Measurements from ENCODE around the gene GRWD1. TPM values are rescaled to one million over a fixed set of nuclear protein-coding genes. Genes with fewer than 3 reads are reported as not detected.

GRWD1 gene
- 10 to 100 TPM; 25.6 to 27.1 TPM for total RNA-seq

DNA sequence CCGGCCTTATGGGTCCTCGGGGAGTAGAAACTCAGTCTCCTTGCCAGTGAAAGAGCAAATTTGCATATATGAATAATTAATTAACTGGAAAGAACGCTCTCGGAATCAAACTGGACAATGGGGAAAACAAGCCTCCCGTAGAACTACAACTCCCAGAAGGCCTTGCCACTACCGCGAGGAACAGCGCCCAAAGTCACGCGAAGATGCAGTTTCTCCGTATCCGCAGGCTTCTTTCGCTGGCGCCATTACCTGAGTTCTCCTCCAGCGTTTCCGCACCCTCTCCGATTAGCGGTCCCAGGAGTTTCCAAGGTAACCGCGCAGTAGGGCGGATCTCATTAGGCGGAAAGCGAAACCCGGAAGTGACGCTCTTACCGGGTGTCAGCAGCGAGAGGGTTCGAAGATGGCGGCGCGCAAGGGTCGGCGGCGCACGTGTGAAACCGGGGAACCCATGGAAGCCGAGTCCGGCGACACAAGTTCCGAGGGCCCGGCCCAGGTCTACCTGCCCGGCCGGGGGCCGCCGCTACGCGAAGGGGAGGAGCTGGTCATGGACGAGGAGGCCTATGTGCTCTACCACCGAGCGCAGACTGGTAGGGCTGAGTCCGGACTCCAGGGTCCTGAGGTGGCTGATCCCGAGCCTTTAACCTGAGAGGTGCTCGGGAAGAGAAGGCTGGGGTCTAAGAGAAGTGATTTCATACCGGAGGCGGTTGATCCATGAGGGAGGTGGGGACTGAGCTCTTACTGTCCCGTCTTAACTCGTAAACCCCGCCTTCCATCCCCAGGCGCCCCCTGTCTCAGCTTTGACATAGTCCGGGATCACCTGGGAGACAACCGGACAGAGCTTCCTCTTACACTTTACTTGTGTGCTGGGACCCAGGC is at the start of gene GRWD1:
GRWD1 (plus strand) TSS at position 378 of the 876 bp plus-strand sequence; CDS start at position 401, 23 bp downstream.
- POLR2A ChIA-PET, result interaction anchor here (0.6 to 1.5 kb wide), 7 partner anchors 24 to 1270 kb away, joined by 3 to 6 read pairs (median 3); partner anchors contain the start of genes SYNGR4 and TMEM143
- Mint-ChIP-seq H3K4me1 (peaks cover 42% of the 10 kb centered on the region), H3K4me3 (peak within 1 kb of the TSS; percentile 83), H3K27ac (peak within 1 kb of the TSS; percentile 83), H3K9me3 (no peaks in the 10 kb centered on the region), H3K36me3 (ENCODE audit: low read depth) (peaks cover 19% of the 10 kb centered on the region), H3K27me3 (peaks cover 24% of the 10 kb centered on the region)
- DNase-seq, result peak; percentile 96
- CTCF ChIA-PET, result interaction anchor here (0.7 to 1.6 kb wide), 6 partner anchors 9 to 125 kb away, joined by 3 to 8 read pairs (median 4); partner anchors contain the start of gene KDELR1

DNA sequence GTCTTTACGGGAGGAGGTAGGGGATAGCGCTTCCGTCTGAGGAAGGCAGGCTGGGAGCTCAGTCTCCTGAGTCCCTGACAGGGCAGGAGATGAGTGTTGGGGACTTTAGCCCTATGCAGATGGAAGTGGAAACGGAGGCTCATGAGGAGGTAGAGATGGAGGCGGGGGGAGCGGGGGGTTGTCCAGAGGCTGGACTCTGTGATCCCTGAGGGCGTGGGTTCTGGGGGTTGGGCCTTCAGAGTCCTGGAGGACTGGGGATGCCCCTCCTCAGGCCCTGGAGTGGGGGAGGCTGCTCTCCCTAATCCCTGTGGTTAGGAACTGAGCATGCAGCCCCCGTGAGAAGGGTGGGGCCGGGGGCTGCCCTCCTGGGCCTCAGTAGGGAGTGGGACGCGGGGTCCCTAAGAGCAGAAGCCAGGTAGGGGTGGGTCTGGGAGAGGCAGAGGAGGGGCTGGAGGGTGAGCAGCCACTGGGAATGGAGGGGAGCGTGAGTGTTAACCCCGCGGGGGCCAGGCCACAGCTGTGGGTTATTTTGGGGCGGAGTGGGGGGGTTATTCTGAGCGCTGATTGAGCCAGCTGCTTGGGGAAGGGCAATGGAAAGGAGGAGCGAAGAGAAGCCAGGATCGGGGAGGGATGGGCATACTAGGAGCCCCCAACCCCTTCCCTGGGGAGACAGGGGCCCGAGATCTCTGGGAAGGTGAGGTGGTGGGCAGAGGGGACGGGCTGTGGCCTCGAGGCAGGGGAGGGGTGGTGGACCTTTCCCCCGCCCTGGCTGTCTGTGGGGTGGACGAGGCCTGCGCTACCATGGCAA is 49.6 kb upstream of the GRWD1 start:
- Mint-ChIP-seq H3K36me3 (ENCODE audit: low read depth) (peaks cover 9% of the 10 kb centered on the region), H3K4me3 (no peak overlapping the region), H3K27ac (no peak overlapping the region), H3K9me3 (peaks cover 2% of the 10 kb centered on the region), H3K4me1 (peaks cover 37% of the 10 kb centered on the region), H3K27me3 (peaks cover 51% of the 10 kb centered on the region)
- POLR2A ChIA-PET, result interaction anchor here (0.6 to 1.7 kb wide), 4 partner anchors 32 to 220 kb away, joined by 3 to 6 read pairs (median 4); partner anchors contain the start of genes GRWD1, SYNGR4 and TMEM143
- DNase-seq, result no peak
- CTCF ChIA-PET, result interaction anchor here (1.6 kb wide), 1 partner anchor 81 kb away, joined by 6 read pairs; no protein-coding TSS in a partner anchor

- Mint-ChIP-seq H3K27me3 (peaks cover 52% of the 10 kb centered on the region), H3K9me3 (peaks cover 2% of the 10 kb centered on the region), H3K36me3 (ENCODE audit: low read depth) (peaks cover 9% of the 10 kb centered on the region), H3K4me1 (peaks cover 38% of the 10 kb centered on the region), H3K27ac (no peak overlapping the region), H3K4me3 (no peak overlapping the region)
- DNase-seq, result no peak
- ChIA-PET CTCF (no interaction called here), POLR2A (no interaction called here)
Measured at GRCh38 chr19:48396824-48397176, 49.0 kb upstream of the GRWD1 start.

DNA sequence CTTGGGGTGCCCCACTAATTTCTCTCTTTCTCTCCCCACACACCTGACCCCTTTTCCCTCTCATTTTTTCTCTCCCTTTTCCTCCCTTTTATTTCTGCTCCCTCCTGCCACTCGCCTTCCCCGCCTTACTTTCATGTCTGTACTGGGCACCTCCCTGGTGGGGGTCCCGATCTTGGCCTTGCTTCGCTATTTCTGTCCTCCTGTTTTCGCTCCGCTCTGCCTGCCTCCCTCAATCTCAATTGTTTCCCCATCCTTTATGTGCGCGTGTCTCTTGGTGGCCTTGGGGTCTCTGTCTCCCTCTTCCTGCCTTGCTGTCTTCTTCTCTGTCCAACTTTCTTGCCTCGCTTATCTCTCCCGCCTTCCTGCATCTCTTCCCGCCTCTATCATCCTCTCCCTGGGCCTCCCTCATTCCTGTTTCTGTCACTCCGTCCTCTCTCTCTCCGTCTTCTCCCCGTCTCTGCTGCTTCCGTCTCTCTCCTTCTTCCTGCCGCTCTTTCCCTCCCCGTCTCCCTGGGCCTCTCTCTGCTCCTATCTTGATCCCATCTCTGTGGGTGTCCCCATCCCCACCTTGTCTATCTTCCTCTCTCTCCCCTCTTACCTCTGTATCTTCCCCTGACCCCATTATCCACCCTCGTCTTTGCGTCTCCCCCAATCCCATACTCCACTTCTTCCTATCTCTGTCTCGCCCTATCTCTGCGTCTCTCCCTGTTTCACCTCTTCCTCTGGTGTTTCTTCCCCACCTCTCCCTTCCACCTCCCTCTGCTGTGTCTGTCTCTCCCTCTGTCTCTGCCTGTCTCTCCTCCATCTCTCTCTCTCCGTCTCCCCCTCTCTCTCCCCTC is 48.3 kb upstream of the GRWD1 start:
- Mint-ChIP-seq H3K4me1 (peaks cover 40% of the 10 kb centered on the region), H3K4me3 (peak overlapping the region; percentile 89), H3K36me3 (ENCODE audit: low read depth) (peaks cover 9% of the 10 kb centered on the region), H3K9me3 (peaks cover 2% of the 10 kb centered on the region), H3K27me3 (peaks cover 50% of the 10 kb centered on the region), H3K27ac (peak overlapping the region; percentile 72)
- no peak for DNase-seq
- CTCF ChIA-PET, result no interaction called here
- POLR2A ChIA-PET, result no interaction called here

DNA sequence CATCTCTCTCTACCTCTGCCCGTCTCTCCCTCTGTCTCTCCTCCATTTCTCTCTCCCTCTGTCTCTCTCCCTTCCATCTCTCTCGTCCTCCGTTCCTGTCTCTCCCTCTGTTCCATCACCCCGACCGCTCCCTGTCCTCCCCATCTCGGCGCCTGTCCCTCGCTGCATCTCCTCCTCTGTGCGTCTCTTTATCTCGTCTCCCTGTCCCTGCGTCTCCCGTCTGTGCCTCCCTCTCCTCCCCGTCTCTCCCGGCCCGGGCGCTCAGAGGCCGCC is 47.7 kb upstream of the GRWD1 start:
- no peak for DNase-seq
- H3K4me1 Mint-ChIP-seq, result peaks cover 41% of the 10 kb centered on the region
- peaks cover 44% of the 10 kb centered on the region for H3K27me3 Mint-ChIP-seq
- peak overlapping the region; percentile 89 for H3K4me3 Mint-ChIP-seq
- POLR2A ChIA-PET, result interaction anchor here (0.9 kb wide), 1 partner anchor 48 kb away, joined by 3 read pairs; the partner anchor contains the start of gene GRWD1
- peak overlapping the region; percentile 72 for H3K27ac Mint-ChIP-seq
- H3K9me3 Mint-ChIP-seq, result peaks cover 2% of the 10 kb centered on the region
- H3K36me3 Mint-ChIP-seq (ENCODE audit: low read depth), result peaks cover 9% of the 10 kb centered on the region
- CTCF ChIA-PET, result no interaction called here

DNA sequence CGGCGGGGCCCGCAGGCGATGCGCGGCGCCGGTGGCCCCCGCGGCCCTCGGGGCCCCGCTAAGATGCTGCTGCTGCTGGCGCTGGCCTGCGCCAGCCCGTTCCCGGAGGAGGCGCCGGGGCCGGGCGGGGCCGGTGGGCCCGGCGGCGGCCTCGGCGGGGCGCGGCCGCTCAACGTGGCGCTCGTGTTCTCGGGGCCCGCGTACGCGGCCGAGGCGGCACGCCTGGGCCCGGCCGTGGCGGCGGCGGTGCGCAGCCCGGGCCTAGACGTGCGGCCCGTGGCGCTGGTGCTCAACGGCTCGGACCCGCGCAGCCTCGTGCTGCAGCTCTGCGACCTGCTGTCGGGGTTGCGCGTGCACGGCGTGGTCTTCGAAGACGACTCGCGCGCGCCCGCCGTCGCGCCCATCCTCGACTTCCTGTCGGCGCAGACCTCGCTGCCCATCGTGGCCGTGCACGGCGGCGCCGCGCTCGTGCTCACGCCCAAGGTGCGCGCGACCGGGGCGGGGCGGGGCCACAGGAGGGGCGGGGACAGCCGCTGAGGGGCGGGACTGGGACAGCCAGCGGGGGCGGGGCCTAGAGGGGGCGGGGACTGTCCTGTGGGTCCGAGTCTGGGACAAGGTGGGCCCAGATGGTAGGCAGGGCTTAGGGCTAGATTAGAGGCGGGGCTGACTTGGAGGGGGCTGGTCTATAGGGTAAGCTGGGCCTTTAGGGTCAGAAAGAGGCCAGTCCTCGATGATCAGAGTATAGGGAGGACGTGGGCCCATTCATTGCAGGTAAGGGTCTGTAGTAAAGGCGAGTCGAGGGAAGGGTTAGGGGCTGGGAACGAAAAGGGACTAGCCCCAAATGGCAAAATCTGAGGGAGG is 47.2 kb upstream of the GRWD1 start:
- ChIA-PET CTCF (interaction anchor here (0.6 to 3.8 kb wide), 2 partner anchors 7 to 218 kb away, joined by 3 to 21 read pairs; partner anchors contain the start of gene KDELR1), POLR2A (interaction anchor here (0.9 kb wide), 1 partner anchor 48 kb away, joined by 3 read pairs; the partner anchor contains the start of gene GRWD1)
- Mint-ChIP-seq H3K4me3 (peak overlapping the region; percentile 89), H3K36me3 (ENCODE audit: low read depth) (peaks cover 9% of the 10 kb centered on the region), H3K4me1 (peaks cover 44% of the 10 kb centered on the region), H3K27me3 (peaks cover 41% of the 10 kb centered on the region), H3K27ac (no peak overlapping the region), H3K9me3 (peaks cover 2% of the 10 kb centered on the region)
- DNase-seq, result peak; percentile 92

DNA sequence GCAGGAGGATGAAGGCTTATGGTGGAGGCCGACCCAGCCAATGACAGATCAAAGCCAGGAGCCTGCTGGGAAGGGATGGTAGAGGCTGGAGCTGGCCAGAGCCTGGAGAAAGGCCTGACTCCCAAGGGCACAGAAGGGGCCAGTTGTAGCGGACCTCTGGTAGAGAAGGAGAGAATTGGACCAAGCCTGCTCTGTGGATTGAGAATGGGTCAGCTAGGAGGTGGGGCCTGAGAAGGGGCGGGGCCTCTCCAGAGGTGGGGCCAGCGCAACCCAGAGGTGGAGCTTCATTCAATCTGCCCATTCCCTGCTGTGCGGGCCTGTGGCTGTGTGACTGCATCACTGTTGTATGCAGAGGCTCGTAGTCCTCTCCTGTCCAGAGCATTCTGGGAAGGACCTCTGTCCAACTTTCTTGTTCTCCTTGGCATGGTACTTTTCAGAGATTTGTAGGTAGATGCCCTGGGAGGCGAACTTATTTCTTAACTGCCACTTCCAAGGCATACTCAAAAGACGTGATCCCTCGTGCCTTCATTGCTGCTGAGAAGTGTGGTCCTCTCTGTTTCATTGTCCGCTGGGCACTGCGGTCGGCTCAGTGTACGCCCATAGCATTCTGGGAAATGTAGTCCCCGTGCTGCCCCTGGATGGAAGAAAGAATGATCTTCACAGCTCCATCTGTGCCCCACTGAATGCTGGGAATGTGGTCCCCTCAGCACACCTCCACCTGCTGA is 45.6 kb upstream of the GRWD1 start:
- H3K4me1 Mint-ChIP-seq, result peaks cover 43% of the 10 kb centered on the region
- peaks cover 2% of the 10 kb centered on the region for H3K9me3 Mint-ChIP-seq
- no peak overlapping the region for H3K4me3 Mint-ChIP-seq
- ChIA-PET POLR2A (interaction anchor here (0.6 to 3.2 kb wide), 2 partner anchors 9 to 346 kb away, joined by 3 to 12 read pairs; partner anchors contain the start of genes IZUMO1 and KDELR1), CTCF (interaction anchor here (0.6 to 3.8 kb wide), 3 partner anchors 9 to 299 kb away, joined by 3 to 21 read pairs (median 3); partner anchors contain the start of gene KDELR1)
- peak; percentile 42 for DNase-seq
- no peak overlapping the region for H3K27ac Mint-ChIP-seq
- peaks cover 28% of the 10 kb centered on the region for H3K27me3 Mint-ChIP-seq
- peaks cover 9% of the 10 kb centered on the region for H3K36me3 Mint-ChIP-seq (ENCODE audit: low read depth)

DNA sequence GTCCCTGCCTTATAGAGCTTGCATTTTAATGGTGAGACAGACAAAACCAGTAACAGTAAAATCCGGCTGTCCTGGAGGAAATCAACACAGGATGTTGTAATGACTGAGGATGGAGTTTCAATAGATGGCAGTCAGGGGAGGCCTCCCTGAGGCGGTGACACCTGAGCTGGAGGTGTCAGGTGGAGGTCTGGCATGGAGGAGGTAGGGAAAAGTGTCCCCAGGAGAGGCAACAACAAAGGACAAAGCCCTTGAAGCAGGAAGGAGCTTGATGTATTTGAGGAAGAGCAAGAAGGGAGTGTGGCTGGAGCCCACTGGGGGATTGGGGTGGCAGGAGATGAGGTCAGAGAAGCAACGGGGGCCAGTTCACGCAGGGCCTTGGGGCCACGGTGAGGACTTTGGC is 44.5 kb upstream of the GRWD1 start:
- DNase-seq, result no peak
- Mint-ChIP-seq H3K27ac (no peak overlapping the region), H3K36me3 (ENCODE audit: low read depth) (peaks cover 9% of the 10 kb centered on the region), H3K9me3 (peaks cover 2% of the 10 kb centered on the region), H3K4me3 (no peak overlapping the region), H3K4me1 (peaks cover 49% of the 10 kb centered on the region), H3K27me3 (peaks cover 20% of the 10 kb centered on the region)
- ChIA-PET CTCF (interaction anchor here (3.8 kb wide), 1 partner anchor 10 kb away, joined by 21 read pairs; the partner anchor contains the start of gene KDELR1), POLR2A (interaction anchor here (3.2 kb wide), 1 partner anchor 10 kb away, joined by 12 read pairs; the partner anchor contains the start of gene KDELR1)

DNA sequence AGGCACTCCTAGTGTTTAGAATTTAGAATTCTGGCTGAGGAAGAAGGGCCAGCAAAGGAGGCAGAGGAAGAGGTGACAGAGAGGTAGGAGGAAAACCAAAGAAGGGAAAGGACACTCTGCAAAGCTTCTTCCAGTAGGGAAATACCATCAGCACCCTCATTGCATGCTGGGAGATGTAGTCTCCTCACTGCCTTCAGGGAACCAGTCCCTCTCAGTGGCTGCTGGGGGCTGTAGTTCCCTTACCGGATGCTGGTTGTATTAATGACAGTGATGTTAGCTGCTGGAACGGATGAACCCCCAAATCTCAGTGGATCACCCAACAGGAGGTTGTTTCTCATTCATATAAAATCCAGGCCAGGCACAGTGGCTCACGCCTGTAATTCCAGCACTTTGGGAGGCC is 42.2 kb upstream of the GRWD1 start:
- peak; percentile 67 for DNase-seq
- Mint-ChIP-seq H3K27me3 (peaks cover 15% of the 10 kb centered on the region), H3K4me3 (no peak overlapping the region), H3K9me3 (peaks cover 2% of the 10 kb centered on the region), H3K36me3 (ENCODE audit: low read depth) (no peaks in the 10 kb centered on the region), H3K27ac (peak overlapping the region; percentile 27), H3K4me1 (peaks cover 39% of the 10 kb centered on the region)
- POLR2A ChIA-PET, result interaction anchor here (1.1 to 1.2 kb wide), 2 partner anchors 12 to 40 kb away, joined by 4 read pairs; partner anchors contain the start of genes KDELR1, SYNGR4 and TMEM143
- CTCF ChIA-PET, result interaction anchor here (0.6 to 1.6 kb wide), 3 partner anchors 12 to 40 kb away, joined by 3 to 4 read pairs (median 4); partner anchors contain the start of gene KDELR1

DNA sequence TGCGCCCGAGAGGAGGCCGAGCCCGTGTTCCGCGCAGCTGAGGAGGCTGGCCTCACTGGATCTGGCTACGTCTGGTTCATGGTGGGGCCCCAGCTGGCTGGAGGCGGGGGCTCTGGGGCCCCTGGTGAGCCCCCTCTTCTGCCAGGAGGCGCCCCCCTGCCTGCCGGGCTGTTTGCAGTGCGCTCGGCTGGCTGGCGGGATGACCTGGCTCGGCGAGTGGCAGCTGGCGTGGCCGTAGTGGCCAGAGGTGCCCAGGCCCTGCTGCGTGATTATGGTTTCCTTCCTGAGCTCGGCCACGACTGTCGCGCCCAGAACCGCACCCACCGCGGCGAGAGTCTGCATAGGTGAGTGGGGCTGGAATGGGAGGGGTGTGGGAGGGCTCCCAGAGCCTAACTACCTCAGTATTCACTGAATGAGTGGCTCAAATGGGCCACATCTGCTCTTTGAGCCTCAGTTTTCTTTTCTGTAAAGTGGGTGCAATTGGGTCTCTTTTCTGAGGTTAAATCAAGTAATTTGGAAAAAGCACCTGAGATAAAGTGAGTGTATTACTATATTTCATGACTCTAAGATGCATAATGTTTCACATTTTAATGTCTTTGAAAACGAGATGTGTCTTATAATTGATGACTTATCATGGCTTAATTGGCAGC is 40.6 kb upstream of the GRWD1 start:
- CTCF ChIA-PET, result no interaction called here
- POLR2A ChIA-PET, result interaction anchor here (1.3 to 1.5 kb wide), 2 partner anchors 11 to 13 kb away, joined by 3 to 4 read pairs; partner anchors contain the start of gene KDELR1
- H3K4me3 Mint-ChIP-seq, result no peak overlapping the region
- H3K27ac Mint-ChIP-seq, result no peak overlapping the region
- peaks cover 28% of the 10 kb centered on the region for H3K4me1 Mint-ChIP-seq
- DNase-seq, result no peak
- H3K36me3 Mint-ChIP-seq (ENCODE audit: low read depth), result no peaks in the 10 kb centered on the region
- H3K9me3 Mint-ChIP-seq, result no peaks in the 10 kb centered on the region
- H3K27me3 Mint-ChIP-seq, result peaks cover 16% of the 10 kb centered on the region

All from activated CD4-positive, alpha-beta memory T cell treated with anti-CD3 and anti-CD28 coated beads, Interleukin-2, amount 10 ng/mL, durations not matched to agents 7 days and 5 days (primary cell).